ENCODE data around the gene IL11.

The IL11 gene

DNA sequence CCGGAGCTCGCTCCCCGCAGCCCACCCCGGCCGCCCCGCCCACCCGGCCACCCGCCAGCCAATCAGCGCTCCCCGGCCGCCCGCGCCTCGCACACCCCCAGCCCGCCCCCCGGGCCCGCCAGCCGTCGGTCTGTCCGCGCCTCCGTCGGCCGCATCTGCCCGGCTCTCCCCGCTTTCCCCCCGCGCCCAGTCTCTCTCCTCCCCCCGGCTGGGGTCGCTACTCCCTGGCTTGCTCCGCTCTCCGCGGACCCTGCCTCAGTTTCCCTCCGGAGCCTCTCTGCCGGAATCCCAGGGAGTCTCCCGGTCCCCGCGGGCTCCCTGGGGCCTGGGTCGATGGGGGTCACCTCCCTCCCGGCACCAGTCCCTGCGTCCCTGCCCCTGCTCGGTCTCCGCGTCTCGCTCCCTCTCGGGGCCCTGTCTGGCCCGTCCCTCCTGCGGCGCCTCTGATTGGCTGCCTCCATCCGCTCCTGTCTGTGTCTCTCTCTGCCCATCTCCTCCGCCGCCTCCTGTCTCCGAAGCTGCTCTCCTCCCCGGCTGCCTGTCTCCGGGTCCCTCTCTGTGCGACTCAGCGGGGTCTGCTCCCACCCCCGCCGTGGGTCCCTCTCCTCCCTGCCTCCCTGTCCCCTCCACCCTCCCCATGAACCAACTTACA lies 484 bp downstream of the IL11 start:
- DNase-seq = no peak

DNA sequence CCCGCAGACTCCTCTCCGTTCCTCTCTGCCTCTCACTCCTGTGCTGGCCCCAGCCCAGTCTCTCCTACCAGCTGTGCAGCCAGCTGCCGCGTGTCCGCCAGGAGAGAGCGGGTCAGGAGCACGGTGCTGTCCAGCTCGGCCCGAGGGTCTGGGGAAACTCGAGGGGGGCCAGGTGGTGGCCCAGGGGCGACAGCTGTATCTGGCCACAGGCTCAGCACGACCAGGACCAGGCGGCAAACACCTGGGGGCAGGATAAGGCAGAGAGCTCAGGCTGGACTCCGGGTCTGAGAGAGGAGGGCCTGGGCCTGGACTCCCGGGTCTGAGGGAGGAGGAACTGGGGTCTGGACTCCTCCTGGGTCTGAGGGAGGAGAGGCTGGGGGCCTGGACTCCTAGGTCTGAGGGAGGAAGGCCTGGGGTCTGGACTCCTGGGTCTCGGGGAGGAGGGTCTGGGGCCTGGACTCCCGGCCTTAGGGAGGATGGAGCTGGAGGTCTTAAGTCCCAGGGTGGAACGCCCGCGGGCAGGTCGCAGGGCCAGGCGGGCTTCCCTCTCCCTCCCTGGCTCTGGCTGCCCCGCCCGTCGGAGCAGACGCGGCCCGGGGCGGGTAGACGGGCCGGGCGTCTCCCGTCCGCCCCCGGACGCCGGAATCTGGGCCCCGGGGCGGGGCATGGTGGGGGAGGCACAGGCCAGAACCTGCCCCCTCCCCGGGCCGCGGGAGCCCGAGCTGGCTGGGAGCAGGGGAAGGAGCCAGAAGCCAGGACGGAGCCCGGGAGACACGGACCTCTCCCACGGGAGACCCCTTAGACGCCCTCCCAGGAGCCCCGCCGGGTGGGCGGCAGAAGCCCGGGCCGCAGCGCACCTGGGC lies 1.3 kb downstream of the IL11 start:
- DNase-seq = no peak

DNA sequence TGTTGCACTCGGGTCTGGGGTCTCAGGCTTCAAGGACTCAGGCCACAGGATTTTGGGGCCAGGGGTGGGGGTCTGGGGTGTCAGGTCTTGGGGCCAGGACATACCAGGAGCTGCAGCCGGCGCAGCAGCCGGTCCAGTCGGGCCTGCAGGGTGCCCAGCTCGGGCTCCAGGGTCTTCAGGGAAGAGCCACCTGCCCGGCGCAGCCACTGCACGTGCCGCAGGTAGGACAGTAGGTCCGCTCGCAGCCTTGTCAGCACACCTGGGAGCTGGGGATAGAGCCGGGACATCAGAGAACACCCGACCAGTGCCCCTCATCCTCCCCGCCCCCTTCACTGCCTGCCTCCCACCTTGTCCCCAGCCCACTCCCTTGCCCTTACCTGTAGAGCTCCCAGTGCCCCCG lies 2.2 kb downstream of the IL11 start:
- DNase-seq = no peak

DNA sequence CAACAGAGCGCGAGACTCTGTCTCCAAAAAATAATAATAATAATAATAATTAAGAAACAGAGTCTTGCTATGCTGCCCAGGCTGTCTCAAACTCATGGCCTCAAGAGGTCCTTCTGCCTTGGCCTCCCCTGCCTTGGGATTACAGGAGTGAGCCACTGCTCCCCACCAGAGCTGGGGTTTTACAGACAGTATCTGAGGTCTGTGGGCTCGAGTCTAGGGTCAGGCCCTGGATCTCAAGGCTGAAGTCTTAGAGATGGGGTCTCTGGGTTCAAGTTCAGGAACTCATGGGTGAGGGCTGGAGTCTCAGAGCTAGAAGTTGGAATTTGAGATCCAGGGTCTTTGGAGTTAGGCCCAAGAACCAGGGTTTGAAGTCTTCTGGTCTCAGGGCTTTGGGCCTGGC lies 3.5 kb downstream of the IL11 start:
- no peak for DNase-seq

DNA sequence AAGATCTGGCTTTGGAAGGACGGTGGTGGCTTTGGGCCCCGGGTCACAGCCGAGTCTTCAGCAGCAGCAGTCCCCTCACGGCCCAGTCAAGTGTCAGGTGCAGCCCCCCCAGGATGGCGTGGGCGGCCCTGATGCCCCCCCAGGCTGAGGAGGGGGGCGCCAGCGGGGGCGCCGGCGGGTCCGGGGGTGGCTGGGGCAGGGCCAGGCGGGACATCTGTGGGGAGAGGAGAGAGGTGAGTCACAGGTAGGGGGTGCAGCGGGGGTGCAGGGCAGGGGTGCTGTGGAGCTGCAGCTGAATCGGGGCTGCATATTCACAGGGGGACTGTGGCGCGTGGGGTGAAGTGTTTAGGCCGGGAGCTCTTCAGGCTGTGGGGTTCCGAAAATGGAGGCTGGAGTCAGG lies 4.3 kb downstream of the IL11 start:
- no peak for DNase-seq

DNA sequence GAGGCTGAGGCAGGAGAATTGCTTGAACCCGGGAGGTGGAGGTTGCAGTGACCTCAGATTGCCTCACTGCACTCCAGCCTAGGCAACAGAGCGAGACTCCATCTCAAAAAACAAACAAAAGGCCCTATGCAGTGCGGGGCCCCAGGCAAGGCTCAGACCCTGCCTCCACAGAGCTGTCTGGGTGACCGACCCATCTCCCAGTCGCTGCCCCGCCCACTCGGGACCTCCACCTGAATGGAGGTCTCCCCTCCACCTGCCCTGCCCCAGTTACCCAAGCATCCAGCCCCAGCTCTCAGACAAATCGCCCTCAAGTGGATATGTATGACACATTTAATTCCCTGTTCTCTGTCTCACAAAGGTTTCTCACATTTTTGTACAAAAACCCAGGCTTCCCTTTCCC lies 5.0 kb downstream of the IL11 start:
- no peak for DNase-seq

DNA sequence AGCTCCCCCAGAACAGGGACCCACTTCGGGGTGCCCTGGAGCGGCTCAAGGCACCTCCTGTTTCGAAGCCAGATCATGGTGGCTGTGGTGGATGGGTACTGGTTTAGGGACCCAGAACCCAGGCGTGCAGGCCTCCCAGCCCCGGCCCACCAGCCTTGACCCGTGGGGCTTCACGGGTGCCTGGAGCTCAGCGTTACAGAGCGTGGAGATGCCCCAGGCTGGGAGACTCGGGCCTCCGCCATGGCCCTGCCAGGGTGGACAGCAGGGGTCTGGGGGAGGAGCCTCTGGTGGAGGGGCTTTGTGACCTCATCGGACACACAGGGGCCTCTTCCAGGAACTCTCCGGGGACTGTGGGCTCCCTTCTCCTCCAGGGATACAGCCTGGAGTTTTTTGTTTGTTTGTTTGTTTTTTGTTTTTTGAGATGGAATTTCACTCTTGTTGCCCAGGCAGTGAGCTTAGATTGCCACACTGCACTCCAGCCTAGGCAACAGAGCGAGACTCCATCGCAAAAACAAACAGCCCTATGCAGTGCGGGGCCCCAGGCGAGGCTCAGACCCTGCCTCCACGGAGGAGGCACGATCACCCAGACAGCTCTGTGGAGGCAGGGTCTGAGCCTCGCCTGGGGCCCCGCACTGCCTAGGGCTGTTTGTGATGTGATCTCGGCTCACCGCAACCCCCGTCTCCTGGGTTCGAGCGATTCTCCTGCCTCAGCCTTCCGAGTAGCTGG lies 7.1 kb downstream of the IL11 start, which contains the start of gene GARIN5B:
GARIN5B (minus strand) TSS at position 271 of the 727 bp plus-strand sequence; CDS start at position 77, 194 bp downstream.
- DNase-seq = no peak

DNA sequence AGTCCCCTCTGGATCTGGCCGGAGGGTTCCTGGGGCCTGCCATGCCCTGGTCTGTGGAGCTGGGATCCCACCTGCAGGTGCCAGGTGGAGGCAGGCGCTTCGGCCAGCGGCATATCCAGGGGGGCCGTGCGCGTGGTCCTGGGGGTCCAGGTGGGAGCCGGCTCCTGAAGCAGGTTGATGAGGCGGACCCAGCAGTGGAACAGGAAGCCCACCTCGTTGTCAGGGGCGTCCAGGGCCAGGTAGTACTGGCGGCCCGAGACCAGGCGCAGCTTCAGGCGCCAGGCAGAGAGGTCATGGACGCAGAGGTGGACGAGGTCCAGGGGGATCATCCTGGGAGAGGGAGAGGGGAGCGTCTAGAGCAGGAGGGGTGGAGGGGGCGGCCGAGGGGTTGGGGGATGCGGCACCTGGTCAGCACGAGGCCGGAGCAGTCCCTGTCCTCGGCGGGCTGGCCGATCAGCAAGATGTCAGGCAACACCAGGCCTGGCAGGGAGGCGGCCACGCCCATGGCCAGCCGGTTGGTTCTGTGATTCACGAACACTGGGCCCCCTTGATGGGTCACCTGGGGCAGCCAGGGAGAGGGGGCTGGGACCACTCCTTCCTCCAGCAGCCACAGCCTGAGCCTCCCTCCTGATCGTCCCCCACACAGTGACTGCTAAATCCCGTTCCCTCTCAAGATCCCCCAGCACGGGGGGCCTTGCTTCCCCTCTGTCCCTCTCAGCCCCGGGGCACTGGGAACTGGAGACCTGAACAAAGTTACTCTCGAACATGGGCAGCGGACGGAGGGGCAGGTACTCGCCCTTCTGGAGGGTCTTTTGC lies 7.9 kb downstream of the IL11 start:
- DNase-seq = no peak

DNA sequence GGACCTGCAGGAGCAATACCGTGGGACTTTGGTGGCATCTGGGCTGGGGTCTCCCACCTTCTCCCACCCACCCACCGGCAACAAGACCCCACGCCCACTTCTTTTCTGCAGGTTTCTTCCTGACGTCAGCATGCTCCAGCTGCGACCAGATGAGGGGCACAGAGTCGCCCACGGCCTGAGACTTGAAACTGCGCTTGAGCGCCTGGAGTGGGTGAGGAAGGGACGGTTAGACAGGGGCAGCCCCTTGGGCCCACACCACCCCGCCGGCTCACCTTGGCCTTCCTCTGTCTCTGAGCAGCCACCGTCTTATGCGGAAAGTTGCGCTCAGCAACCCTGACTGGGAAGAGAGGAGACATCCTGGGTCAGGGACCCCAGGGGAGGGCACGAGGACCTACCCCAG lies 9.4 kb downstream of the IL11 start:
- DNase-seq = no peak

DNA sequence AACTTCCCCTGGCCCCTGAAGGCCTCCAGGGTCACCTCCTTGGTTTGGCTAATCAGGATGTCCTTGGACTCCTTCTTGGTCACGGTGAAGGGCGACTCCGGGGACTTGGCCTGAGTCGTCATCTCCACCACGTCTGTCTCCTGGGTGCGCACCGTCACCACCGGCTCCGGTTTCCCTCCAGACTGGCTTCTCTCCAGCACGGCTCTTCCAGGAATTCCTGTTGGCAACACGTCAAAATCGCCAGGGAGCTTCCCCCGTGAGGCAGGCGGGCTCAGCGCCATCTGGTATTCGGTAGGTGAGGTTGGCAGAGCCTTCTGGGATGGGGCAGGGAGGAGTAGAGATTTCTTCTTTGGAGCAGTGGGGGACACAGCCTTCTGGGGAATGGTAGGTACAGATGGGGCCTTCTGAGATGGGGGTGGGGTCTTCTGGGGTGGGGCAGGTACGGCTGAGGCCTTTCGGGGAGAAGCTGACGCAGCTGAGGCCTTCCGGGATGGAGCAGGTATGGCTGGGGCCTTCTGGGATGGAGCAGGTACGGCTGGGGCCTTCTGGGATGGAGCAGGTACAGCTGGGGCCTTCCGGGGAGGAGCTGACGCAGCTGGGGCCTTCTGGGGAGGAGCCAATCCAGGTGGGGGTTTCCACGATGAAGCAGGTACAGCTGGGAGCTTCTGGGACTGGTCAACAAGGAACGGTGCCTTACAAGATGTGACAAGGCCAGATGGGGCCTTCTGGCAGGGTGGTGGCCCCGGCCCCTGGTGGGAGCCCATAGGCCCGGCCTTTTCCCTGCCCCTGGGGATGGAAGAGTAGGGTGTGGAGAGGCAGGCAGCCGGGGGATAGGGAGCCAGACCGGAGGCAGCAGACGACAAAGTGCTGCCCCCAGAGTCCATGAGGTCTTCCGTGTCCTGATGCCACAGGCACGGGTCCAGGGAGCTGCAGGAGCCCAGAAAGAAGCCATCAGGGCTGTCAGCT lies 11.0 kb downstream of the IL11 start:
- DNase-seq = no peak

DNA sequence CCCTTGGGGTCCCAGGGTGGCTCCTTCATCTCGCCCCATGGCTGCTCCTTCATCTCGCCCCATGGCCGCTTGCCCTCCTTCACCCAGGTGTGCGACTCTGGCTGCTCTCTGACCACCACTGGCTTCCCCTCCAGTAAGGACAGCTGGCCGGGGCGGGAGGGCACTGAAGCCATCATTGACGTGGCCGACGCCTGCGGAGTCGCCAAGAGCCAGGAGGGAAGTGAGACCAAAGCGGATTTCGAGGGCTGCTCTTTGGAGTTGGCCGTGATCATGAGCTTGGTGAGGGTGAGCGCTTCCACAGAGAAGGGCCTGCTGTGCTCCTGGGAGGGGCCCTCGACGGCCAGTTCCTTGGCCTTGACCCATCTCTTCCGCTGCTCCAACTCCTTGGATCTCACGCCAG lies 11.8 kb downstream of the IL11 start:
- no peak for DNase-seq

DNA sequence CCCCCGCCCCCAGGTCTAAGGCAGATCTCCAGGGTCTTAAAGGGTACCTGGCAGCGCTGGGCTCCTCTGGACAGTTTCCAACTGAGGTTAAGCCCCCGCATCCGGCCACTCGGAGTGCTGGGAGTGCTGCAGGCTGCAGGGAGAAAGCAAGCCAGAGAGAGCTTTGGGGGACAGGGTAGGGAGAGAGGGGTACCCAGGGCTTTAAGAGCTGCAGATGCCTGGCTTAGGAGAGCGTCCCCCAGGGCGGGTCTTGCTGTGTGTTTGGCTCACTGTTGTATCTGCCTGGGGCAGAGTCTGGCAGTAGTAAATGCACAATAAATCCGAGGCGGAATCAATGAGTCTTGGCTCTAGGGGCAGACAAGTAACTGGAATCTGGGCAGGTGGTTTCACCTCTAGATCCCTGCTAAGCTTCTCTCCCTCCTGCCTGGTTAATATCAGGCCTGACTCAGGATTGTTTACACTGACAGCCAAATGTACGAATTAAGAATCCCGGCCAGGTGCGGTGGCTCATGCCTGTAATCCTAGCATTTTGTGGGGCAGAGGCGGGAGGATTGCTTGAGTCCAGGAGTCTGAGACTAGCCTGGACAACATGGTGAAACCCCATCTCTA lies 14.9 kb downstream of the IL11 start:
- DNase-seq = no peak

DNA sequence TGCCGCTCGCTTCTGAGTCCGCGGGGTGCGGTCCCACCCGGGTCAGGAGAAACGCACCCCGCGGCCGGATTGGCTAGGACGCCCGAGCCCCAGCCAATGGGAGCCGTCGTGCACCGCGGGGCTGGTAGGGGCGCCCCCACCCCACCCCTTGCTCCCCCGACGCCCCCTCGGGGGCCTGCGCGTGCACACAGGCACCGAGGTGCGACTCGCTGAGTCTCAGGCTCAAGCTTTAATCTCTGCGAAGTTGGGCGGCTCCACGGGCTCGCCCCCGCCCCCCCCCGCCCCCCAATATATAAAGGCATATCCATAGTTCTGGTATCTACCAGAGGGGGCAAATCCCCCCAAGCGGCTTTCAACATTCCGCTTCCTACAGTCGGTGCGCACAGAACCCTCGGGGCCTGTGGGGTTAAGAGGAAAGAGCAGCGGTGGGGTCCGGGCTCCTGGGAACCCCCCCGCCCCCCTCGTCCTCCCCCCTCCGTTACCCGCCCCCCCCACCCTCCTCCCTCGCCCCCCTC lies 15.5 kb downstream of the IL11 start, which contains the start of gene COX6B2:
COX6B2 (minus strand) TSS at position 22 of the 515 bp plus-strand sequence. CDS start 198 bp downstream, outside the sequence.
- no peak for DNase-seq

DNA sequence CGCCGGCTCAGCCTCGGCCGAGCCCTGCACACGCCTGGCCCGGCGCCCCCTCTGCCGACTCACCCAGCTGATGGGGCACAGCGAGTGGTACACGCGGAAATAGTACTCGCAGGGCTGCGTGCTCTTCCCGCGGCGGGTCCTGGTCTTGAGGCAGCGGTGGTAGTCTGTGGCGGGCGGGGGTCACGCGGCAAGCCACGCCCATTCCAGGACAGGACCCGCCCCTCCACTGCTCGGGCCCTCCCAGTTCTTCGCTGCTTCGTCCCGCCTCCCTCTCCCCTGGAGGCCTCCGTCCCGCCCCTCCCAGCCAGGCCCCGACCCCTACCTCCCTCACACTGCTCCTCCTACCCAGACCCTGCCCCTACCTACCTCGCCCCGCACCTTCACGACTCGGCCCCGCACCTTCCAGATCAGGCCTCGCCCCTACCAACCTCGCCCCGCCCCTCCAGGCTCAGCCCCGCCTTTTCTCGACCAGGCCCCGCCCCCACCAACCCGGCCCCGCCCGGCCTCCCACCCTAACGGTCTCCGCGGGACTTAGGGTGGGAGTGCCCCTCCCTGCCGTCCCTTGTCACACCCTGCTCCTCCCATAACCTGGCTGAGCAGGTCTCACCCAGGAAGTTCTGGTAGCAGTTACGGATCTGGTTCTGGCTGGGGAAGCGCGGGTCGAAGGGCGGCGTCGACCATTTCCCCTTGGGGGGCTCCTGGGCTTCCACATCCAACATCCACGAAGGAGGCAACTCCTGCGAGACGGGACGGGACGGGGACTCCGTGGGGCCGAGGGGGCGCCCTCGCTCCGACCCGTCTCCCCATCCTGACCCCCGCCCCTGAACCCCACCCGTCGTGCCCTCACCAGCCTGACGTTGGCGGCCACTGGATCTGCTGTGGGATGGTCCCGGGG lies 16.2 kb downstream of the IL11 start:
- DNase-seq = no peak

DNA sequence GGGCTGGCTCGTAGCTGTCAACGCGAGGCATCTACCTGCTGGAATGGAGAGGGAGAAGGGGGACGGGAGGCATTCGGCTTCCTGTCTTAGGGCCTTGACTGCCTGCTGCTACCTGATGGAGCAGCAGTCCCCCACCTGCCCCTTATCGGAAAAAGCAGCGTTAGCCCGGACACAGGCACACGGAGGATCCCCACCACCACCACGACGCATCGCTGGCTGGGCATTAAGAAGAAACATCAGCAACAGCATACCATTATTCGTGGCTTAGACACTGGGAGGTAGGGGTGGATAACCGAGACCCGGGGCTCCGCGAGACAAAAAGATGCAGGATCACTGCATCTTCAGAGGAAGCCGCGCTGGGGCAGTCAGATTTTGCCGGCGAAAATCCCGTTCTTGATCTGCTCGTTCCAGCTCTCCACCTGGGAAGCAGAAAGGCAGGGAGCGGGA lies 16.9 kb downstream of the IL11 start:
- DNase-seq = no peak

DNA sequence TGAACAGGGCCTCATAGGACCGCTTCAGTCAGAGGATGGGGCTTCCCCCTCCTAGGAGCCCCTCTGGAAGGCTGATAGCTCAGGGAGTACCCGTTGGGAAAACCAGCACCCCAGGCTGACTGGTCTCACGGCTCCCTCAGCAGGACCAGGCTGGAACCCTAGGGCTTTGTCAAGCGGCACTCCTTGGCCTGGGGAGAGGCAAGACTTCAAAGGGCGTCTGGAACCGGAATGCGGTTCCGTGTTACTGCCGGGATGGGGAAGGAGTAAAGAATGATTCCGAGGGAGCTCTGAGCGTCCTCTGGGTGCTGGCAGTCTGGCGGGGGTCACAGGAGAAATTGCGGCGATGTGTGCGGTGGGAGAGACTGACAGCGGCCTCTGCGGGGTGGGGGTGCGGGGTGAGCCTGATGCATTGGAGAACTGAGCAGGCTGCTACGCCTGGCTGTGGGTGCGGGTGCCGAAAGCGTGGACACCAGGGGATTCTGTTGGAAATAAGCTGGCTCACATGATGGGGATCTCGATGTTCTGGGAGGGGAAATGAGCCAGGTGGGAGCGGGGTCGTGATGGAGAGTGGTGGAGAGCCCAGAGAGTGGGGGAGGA lies 17.6 kb downstream of the IL11 start:
- no peak for DNase-seq

DNA sequence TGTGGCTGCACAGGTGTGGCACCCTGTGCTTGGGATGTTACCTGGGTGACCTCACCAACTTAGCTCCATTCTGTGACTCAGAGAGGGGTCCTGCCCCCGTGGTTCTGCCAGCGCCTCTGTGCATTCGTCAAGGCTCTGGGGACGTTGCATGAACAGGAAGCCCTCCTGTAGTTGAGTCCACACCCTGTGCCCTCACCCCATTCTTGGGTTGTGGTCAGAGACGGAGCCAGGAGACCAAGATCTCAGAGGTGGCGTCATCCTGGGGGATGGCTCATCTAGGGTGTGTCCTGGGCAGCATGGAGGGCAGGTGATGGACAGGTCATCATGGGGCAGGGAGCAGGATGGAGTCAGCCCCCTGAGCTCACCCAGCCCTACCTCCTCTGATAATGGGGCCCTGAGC lies 18.2 kb downstream of the IL11 start:
- DNase-seq = no peak

DNA sequence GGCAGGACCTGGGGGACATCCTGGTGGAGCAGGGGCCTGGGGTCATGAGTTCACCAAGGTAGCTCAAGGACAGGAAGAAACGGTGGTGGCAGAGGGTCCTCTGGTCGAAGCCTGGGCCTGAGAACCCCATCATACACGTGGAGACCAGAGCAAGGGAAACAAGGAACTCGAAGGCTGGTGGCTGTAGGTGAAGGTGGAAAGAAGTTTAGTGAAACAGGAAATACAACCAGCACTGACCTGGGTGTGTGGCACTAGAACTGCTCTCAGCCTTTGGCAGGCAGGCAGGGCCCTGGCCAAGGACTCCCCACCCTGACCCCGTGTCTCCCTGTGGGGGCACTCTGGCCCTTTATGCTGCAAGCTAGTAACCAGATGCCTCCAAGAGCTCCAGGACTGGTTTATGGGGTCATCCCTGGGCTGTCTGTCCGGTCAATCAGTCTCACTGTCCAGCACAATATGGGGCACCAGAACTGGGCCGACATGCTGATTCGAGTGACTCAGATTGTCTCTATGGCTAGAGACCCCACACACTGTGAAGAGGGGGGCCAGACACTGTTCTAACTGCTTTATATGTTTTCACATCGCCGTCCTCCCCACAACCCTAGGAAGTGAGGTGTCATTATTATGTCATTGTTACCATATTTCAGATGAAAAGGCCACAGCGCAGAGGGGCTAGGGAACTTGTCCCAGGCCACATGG lies 19.5 kb downstream of the IL11 start:
- DNase-seq = no peak
